ENCODE measurements around the gene TCL1B. TPM values are rescaled to one million over a fixed set of nuclear protein-coding genes. Genes with fewer than 3 reads are reported as not detected.

TCL1B gene
- total and polyA plus RNA-seq, 2 donors (not counting 3 experiments of a cell fraction or from before 2014, with no cell fraction given), result not detected

GRCh38 chr14:95712398-95712797 is 26.2 kb downstream of the TCL1B start:
- Histone ChIP-seq H3K27me3 (ENCODE audit: control insufficient read depth in 2 of 2, insufficient read depth in 2 of 2, low read length in 2 of 2) (no peaks in the 10 kb centered on the region), H2AFZ (ENCODE audit: low read depth, low read length) (no peak overlapping the region), H3K4me1 (ENCODE audit: control insufficient read depth, extremely low read depth, insufficient read depth, low read length) (no peaks in the 10 kb centered on the region), H4K20me1 (replicated peaks; ENCODE audit: control insufficient read depth, extremely low read depth, insufficient read depth, low read length) (no peaks in the 10 kb centered on the region), H3K9me1 (replicated peaks; ENCODE audit: control insufficient read depth, extremely low read depth, insufficient read depth, low read length) (no peaks in the 10 kb centered on the region), H3K9ac (replicated peaks; ENCODE audit: extremely low read depth, insufficient read depth, low read length) (no peak overlapping the region), H3K36me3 (ENCODE audit: control insufficient read depth in 2 of 2, extremely low read depth in 1 of 2, insufficient read depth in 2 of 2, low read length in 2 of 2) (no peaks in the 10 kb centered on the region), H3K79me2 (ENCODE audit: control insufficient read depth, insufficient read depth, low read length) (no peaks in the 10 kb centered on the region), H3K4me2 (ENCODE audit: insufficient read depth, low read length) (no peak overlapping the region), H3K9me3 (replicated peaks; ENCODE audit: control insufficient read depth, insufficient read depth, low read length) (no peaks in the 10 kb centered on the region), H3K27ac (ENCODE audit: insufficient read depth, low read depth, low read length) (no peak overlapping the region), H3K4me3 (replicated peaks in 1 of 3; ENCODE audit: insufficient read depth in 1 of 3, low read depth in 1 of 3, low read length in 3 of 3) (no peak overlapping the region)
- ChIA-PET POLR2A (no interaction called here), CTCF (no interaction called here)
- intact Hi-C loops (cut with micrococcal nuclease) (no loop called here), dilution Hi-C loops (cut with MboI; ENCODE audit: extremely low pct_ligation_motif_present, low sequenced_read_pairs) (no loop called here)
- DNase-seq (ENCODE audit: low read depth, low spot score) (no peak), FAIRE-seq (no peak)
- TF ChIP-seq JUN (IDR thresholded peaks at IDR 0.05; ENCODE audit: borderline replicate concordance, insufficient read depth, insufficient read length, low read depth) (no peak), MYC (IDR thresholded peaks at IDR 0.05; ENCODE audit: low read depth, low read length) (no peak), POLR2AphosphoS5 (IDR thresholded peaks at IDR 0.05; ENCODE audit: insufficient read depth, low read depth, low read length) (no peak)
- no TSS peak for BruUV-seq (replicated peaks)

GRCh38 chr14:95713596-95714371 is 27.6 kb downstream of the TCL1B start, which contains the start of gene TCL1A:
TSS of gene TCL1A (minus strand) at chr14:95714125. CDS start at chr14:95714066, 59 bp downstream.
- no peak within 1 kb of the TSS for H3K4me2 ChIP-seq (ENCODE audit: insufficient read depth, low read length)
- CTCF ChIA-PET, result no interaction called here
- no peaks in the 10 kb centered on the region for H3K9me1 ChIP-seq (replicated peaks; ENCODE audit: control insufficient read depth, extremely low read depth, insufficient read depth, low read length)
- FAIRE-seq (no peak), DNase-seq (ENCODE audit: low read depth, low spot score) (no peak)
- no peaks in the 10 kb centered on the region for H3K27me3 ChIP-seq (ENCODE audit: control insufficient read depth in 2 of 2, insufficient read depth in 2 of 2, low read length in 2 of 2)
- POLR2A ChIA-PET, result no interaction called here
- H3K4me3 ChIP-seq (replicated peaks in 1 of 3; ENCODE audit: insufficient read depth in 1 of 3, low read depth in 1 of 3, low read length in 3 of 3), result no peak within 1 kb of the TSS
- H3K36me3 ChIP-seq (ENCODE audit: control insufficient read depth in 2 of 2, extremely low read depth in 1 of 2, insufficient read depth in 2 of 2, low read length in 2 of 2), result no peaks in the 10 kb centered on the region
- H2AFZ ChIP-seq (ENCODE audit: low read depth, low read length), result no peak within 1 kb of the TSS
- dilution Hi-C loops (cut with MboI; ENCODE audit: extremely low pct_ligation_motif_present, low sequenced_read_pairs), result no loop called here
- H3K27ac ChIP-seq (ENCODE audit: insufficient read depth, low read depth, low read length), result no peak within 1 kb of the TSS
- no peaks in the 10 kb centered on the region for H3K79me2 ChIP-seq (ENCODE audit: control insufficient read depth, insufficient read depth, low read length)
- intact Hi-C loops (cut with micrococcal nuclease), result no loop called here
- H3K4me1 ChIP-seq (ENCODE audit: control insufficient read depth, extremely low read depth, insufficient read depth, low read length), result no peaks in the 10 kb centered on the region
- H3K9me3 ChIP-seq (replicated peaks; ENCODE audit: control insufficient read depth, insufficient read depth, low read length), result no peaks in the 10 kb centered on the region
- no peaks in the 10 kb centered on the region for H4K20me1 ChIP-seq (replicated peaks; ENCODE audit: control insufficient read depth, extremely low read depth, insufficient read depth, low read length)
- no peak for TF ChIP-seq MAX (IDR thresholded peaks at IDR 0.05; ENCODE audit: insufficient read depth, insufficient read length)
- TF ChIP-seq JUN (IDR thresholded peaks at IDR 0.05; ENCODE audit: borderline replicate concordance, insufficient read depth, insufficient read length, low read depth), result no peak
- no peak for TF ChIP-seq EZH2 (IDR thresholded peaks at IDR 0.05; ENCODE audit: borderline replicate concordance, low read depth, low read length, severe bottlenecking)
- TF ChIP-seq MYC (IDR thresholded peaks at IDR 0.05; ENCODE audit: low read depth, low read length), result no peak
- TF ChIP-seq POLR2AphosphoS5 (IDR thresholded peaks at IDR 0.05; ENCODE audit: insufficient read depth, low read depth, low read length), result no peak
- no peak for TF ChIP-seq CTCF (IDR thresholded peaks at IDR 0.05; ENCODE audit: extremely low read depth in 1 of 2, insufficient read depth in 1 of 2, low read depth in 1 of 2, low read length in 2 of 2)
- TF ChIP-seq POLR2A (IDR thresholded peaks at IDR 0.05; ENCODE audit: low read depth, low read length), result no peak
- no peak for TF ChIP-seq GATA2 (IDR thresholded peaks at IDR 0.05; ENCODE audit: insufficient read depth, insufficient read length, low read depth, low read length)
- TF ChIP-seq FOS (IDR thresholded peaks at IDR 0.05; ENCODE audit: borderline replicate concordance, insufficient read depth, low read length), result no peak
- no TSS peak for BruUV-seq (replicated peaks)
- no peak within 1 kb of the TSS for H3K9ac ChIP-seq (replicated peaks; ENCODE audit: extremely low read depth, insufficient read depth, low read length)

Data from endothelial cell of umbilical vein (primary cell).